Left ventricle myocardium inferior (tissue), 1 donor: ENCODE data around the gene TEX35. TPM values are rescaled to one million over a fixed set of nuclear protein-coding genes. Genes with fewer than 3 reads are reported as not detected.

Source experiments
- DNase-seq: peaks from one replicate; pipeline ENCODE4 v3.0.0-alpha.2; 2020
- H3K27ac ChIP-seq: fragments of 200-600 bp; replicated peaks from 2 replicates; pipeline ENCODE4 v1.8.0; 2021
- H3K27me3 ChIP-seq: fragments of 200-600 bp; 2 replicates; pipeline ENCODE4 v1.8.0; 2021; ENCODE audit warnings: low read depth
- H3K36me3 ChIP-seq: fragments of 200-600 bp; 2 replicates; pipeline ENCODE4 v1.8.0; 2021
- H3K4me1 ChIP-seq: fragments of 200-600 bp; 2 replicates; pipeline ENCODE4 v1.8.0; 2021
- H3K4me3 ChIP-seq: fragments of 200-600 bp; 2 replicates; pipeline ENCODE4 v1.8.0; 2021; ENCODE audit warnings: mild to moderate bottlenecking, moderate library complexity
- H3K9me3 ChIP-seq: fragments of 200-600 bp; replicated peaks from 2 replicates; pipeline ENCODE4 v1.8.0; 2021
- CTCF ChIP-seq: fragments of 200-600 bp; IDR thresholded peaks from 2 replicates; pipeline ENCODE4 v1.8.0; 2021; ENCODE audit warnings: antibody characterized with exemption, mild to moderate bottlenecking, borderline replicate concordance
- intact Hi-C: fragments of 100-400 bp; cut with micrococcal nuclease; formaldehyde crosslinking; loops from one replicate; pipeline ENCODE4 v1.11.0; 2022
- total RNA-seq: library from RNA; stranded (reverse); fragmentation: NEBNext Ultra II Directional; extraction: Animal tissue kit (Norgen Biotek cat#: 25700); gene quantifications from one replicate; pipeline ENCODE4 v1.2.1, GENCODE V29; 2021
- donor health status: DM: no; HTN: yes; CAD: no; lungs with severe emphysema.

The TEX35 gene
- total RNA-seq, 1 donor from 2014 or later, result not detected

- Histone ChIP-seq H3K9me3 (peaks cover 12% of the 10 kb centered on the region), H3K36me3 (no peaks in the 10 kb centered on the region), H3K4me1 (peaks cover 22% of the 10 kb centered on the region), H3K27me3 (no peaks in the 10 kb centered on the region), H3K4me3 (no peak overlapping the region), H3K27ac (no peak overlapping the region)
- DNase-seq, result no peak
- TF ChIP-seq CTCF, result no peak
- intact Hi-C loops, result no loop called here
These were observed 53.3 kb downstream of the TEX35 start for GRCh38 chr1:178566187-178566586.

- intact Hi-C loops, result no loop called here
- H3K4me1 ChIP-seq, result peaks cover 12% of the 10 kb centered on the region
- H3K36me3 ChIP-seq, result no peaks in the 10 kb centered on the region
- no peak overlapping the region for H3K27ac ChIP-seq
- DNase-seq, result no peak
- no peak overlapping the region for H3K4me3 ChIP-seq
- no peaks in the 10 kb centered on the region for H3K27me3 ChIP-seq
- H3K9me3 ChIP-seq, result peaks cover 5% of the 10 kb centered on the region
- no peak for TF ChIP-seq CTCF
These were observed 58.9 kb downstream of the TEX35 start for GRCh38 chr1:178571807-178572206.

Other genes with a start within 250 kb of the TEX35 start
- gene CLEC20A, start 16.1 kb upstream of the TEX35 start, total RNA-seq, result not detected
- gene RALGPS2, start 212.1 kb downstream of the TEX35 start, total RNA-seq, result 7.5 TPM